MCF 10A (cell line): ENCODE results near the gene FBXL12. TPM values are rescaled to one million over a fixed set of nuclear protein-coding genes. Genes with fewer than 3 reads are reported as not detected.
A peak's percentile ranks its signal among the peaks of the same experiment; 100 is the strongest.

Experiments used
- Bru-seq: library from RNA; stranded (reverse); fragments of 400-500 nt; gene quantifications from one replicate; lab custom pipeline; 2021; lab: Mats Ljungman, UMichigan
- BruChase-seq, 2 experiments: library from RNA; stranded (reverse); fragments of 400-500 nt; gene quantifications; one replicate each; lab custom pipeline; 2021; lab: Mats Ljungman, UMichigan
- BruUV-seq: library from RNA; stranded (reverse); fragments of 400-500 nt; replicated peaks from 2 replicates; lab custom pipeline; 2021; lab: Mats Ljungman, UMichigan
- CTCF ChIA-PET: fragments of 300-600 bp; sonication (Branson Sonifier 250); formaldehyde crosslinking; extraction: SDS; loops from one replicate; lab custom pipeline; 2021; ENCODE audit warnings: antibody characterized with exemption, inconsistent platforms; lab: Yijun Ruan, JAX
- POLR2A ChIA-PET: fragments of 300-600, 350-650 bp; sonication (Branson Sonifier 250); formaldehyde crosslinking; extraction: SDS; loops from one replicate; lab custom pipeline; 2020; ENCODE audit warnings: antibody characterized with exemption, inconsistent platforms; lab: Yijun Ruan, JAX
- DNase-seq: peaks from one replicate; pipeline ENCODE4 v3.0.0-alpha.2; 2018; ENCODE audit not compliant: unreplicated experiment
- H3K27ac Mint-ChIP-seq: one replicate; pipeline ENCODE4 v1.8.0; 2022; ENCODE audit warnings: mild to moderate bottlenecking, low read depth, mixed read lengths; ENCODE audit not compliant: unreplicated experiment
- H3K27me3 Mint-ChIP-seq: one replicate; pipeline ENCODE4 v1.8.0; 2022; ENCODE audit warnings: mixed read lengths; ENCODE audit not compliant: insufficient read depth, unreplicated experiment
- H3K36me3 Mint-ChIP-seq: one replicate; pipeline ENCODE4 v1.8.0; 2022; ENCODE audit warnings: mild to moderate bottlenecking, moderate library complexity, mixed read lengths; ENCODE audit not compliant: insufficient read depth, unreplicated experiment
- H3K4me1 Mint-ChIP-seq: one replicate; pipeline ENCODE4 v1.8.0; 2022; ENCODE audit warnings: mixed read lengths; ENCODE audit not compliant: insufficient read depth, unreplicated experiment
- H3K4me3 Mint-ChIP-seq: one replicate; pipeline ENCODE4 v1.8.0; 2022; ENCODE audit warnings: mild to moderate bottlenecking, moderate library complexity, mixed read lengths; ENCODE audit not compliant: unreplicated experiment
- H3K9me3 Mint-ChIP-seq: one replicate; pipeline ENCODE4 v1.8.0; 2022; ENCODE audit warnings: mixed read lengths; ENCODE audit not compliant: unreplicated experiment
- intact Hi-C: fragments of 100-400 bp; cut with micrococcal nuclease; formaldehyde crosslinking; loops from 2 replicates; pipeline ENCODE4 v1.14.1; 2022
- long read RNA-seq: library from polyadenylated mRNA; stranded (forward); transcript quantifications from one replicate; pipeline ENCODE4 v2.0.0, GENCODE V29; 2022
- total RNA-seq: library from RNA; stranded (reverse); gene quantifications from 2 replicates; pipeline ENCODE4 v1.2.3, GENCODE V29; 2022
- TF ChIP-seq, protein P1 (sequence below): fragments of 200-600 bp; IDR thresholded peaks from one replicate; pipeline ENCODE4 v1.8.0; 2022; ENCODE audit warnings: antibody characterized with exemption, mild to moderate bottlenecking; ENCODE audit not compliant: unreplicated experiment

Gene FBXL12, protein sequence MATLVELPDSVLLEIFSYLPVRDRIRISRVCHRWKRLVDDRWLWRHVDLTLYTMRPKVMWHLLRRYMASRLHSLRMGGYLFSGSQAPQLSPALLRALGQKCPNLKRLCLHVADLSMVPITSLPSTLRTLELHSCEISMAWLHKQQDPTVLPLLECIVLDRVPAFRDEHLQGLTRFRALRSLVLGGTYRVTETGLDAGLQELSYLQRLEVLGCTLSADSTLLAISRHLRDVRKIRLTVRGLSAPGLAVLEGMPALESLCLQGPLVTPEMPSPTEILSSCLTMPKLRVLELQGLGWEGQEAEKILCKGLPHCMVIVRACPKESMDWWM
- total RNA-seq, result 27.4 and 30.8 TPM in 2 replicates
- percentile 70 among the genes with signal in this experiment for Bru-seq, nascent RNA
- percentile 66 among the genes with signal in this experiment for BruChase-seq, experiment 1, labeled RNA remaining after a 6-hour chase
- BruChase-seq, experiment 2, labeled RNA remaining after a 2-hour chase, result percentile 72 among the genes with signal in this experiment
- long read RNA-seq, partial matches to known transcripts, result 0 of 12 reads
- long read RNA-seq, other reads (novel, unspliced or antisense), result 3 of 12 reads

DNA sequence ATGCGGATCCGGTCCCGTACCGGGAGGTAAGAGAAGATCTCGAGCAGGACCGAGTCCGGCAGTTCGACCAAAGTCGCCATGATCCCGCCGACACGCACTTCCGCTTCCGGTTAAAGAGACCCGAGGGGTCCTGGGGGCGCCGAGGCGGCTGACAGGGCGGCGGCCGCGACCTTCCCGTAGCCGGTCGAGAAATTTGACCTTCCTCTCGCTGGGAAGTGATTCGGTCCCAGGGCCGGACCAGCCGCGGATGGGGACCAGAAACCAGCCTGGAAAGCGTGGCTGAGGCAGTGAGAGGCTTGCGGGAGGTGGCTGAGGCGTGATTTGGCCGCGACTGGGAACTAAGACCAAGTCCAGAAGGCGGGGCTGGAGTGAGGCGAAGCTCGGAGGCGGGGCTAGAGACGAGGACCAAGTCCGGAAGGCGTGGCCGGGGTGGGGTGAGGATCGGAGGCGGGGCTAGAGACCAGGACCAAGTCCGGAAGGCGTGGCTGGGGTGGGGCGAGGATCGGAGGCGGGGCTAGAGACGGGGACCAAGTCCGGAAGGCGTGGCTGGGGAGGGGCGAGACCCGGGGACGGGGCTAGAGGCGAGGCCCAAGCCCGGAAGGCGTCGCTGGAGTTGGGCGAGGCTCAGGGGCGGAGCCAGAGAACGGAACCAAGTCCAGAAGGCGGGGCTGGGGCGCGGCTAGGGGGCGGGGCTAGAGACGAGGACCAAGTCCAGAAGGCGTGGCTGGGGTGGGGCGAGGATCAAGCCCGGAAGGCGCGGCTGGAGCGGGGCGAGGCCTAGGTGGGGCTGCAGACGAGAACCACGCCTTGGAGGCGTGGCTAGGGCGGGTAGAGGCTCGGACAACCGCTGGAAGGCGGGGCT is at the start of gene FBXL12:
Gene FBXL12 (minus strand): TSS at position 346 of the 862 bp plus-strand sequence. CDS start 266 bp downstream, at position 80.
- ChIA-PET POLR2A (interaction anchor here (0.7 to 2.0 kb wide), 13 partner anchors 8 to 382 kb away, joined by 3 to 30 read pairs (median 4); partner anchors contain the start of genes PIN1, UBL5, ZNF561 and ZNF846), CTCF (interaction anchor here (0.6 to 1.3 kb wide), 2 partner anchors 22 to 23 kb away, joined by 3 read pairs; no protein-coding TSS in a partner anchor)
- peak within 1 kb of the TSS; percentile 84 for H3K4me3 Mint-ChIP-seq
- H3K27ac Mint-ChIP-seq, result peak within 1 kb of the TSS; percentile 92
- intact Hi-C loops, result loop anchor here (1.0 kb wide), 1 partner anchor 222 kb away; no protein-coding TSS in a partner anchor
- peak; percentile 100 for DNase-seq
- H3K9me3 Mint-ChIP-seq, result no peaks in the 10 kb centered on the region
- TF ChIP-seq, protein P1, sequence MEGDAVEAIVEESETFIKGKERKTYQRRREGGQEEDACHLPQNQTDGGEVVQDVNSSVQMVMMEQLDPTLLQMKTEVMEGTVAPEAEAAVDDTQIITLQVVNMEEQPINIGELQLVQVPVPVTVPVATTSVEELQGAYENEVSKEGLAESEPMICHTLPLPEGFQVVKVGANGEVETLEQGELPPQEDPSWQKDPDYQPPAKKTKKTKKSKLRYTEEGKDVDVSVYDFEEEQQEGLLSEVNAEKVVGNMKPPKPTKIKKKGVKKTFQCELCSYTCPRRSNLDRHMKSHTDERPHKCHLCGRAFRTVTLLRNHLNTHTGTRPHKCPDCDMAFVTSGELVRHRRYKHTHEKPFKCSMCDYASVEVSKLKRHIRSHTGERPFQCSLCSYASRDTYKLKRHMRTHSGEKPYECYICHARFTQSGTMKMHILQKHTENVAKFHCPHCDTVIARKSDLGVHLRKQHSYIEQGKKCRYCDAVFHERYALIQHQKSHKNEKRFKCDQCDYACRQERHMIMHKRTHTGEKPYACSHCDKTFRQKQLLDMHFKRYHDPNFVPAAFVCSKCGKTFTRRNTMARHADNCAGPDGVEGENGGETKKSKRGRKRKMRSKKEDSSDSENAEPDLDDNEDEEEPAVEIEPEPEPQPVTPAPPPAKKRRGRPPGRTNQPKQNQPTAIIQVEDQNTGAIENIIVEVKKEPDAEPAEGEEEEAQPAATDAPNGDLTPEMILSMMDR, result no peak
- H3K36me3 Mint-ChIP-seq, result peaks cover 17% of the 10 kb centered on the region
- peaks cover 8% of the 10 kb centered on the region for H3K4me1 Mint-ChIP-seq
- H3K27me3 Mint-ChIP-seq, result no peaks in the 10 kb centered on the region
- no TSS peak for BruUV-seq

DNA sequence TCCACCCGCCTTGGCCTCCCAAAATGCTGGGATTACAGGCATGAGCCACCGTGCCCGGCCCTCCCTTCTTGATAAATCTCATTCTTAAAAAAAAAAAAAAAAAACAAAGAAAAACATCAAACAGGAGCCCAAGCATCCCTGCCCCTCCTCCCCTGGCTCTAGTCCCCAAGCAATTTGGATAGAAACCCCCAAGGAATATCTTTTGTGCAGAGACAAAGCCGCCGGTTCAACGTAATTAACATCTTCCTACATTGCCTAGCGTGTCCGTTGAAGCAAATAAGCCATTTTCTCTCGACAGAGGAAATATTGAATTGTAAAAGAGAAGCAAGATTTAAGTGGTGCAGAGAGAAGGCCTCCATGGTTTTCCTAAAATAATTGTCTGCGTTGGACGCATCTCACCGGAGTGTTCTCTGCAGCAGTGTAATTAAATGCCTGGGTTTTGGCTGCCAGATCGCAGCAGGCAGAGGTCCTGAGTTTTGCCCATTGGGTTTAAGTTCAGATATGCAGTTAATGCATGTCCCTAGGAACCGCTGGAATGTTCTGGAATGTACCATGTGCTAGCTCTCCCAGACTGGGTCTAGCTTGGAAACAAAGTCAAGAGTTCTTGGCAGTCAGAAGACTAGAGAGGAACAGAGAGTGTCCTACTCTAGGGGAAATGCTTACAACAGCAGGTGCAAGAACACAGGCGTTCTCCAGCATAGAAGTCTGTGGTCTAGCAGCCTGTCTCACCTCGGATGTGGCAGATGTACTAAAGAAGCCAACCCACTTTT is 47.0 kb upstream of the FBXL12 start:
- no peak overlapping the region for H3K4me3 Mint-ChIP-seq
- no peak for DNase-seq
- H3K9me3 Mint-ChIP-seq, result no peaks in the 10 kb centered on the region
- CTCF ChIA-PET, result interaction anchor here (0.6 to 1.6 kb wide), 2 partner anchors 19 to 52 kb away, joined by 3 to 6 read pairs; no protein-coding TSS in a partner anchor
- no peaks in the 10 kb centered on the region for H3K4me1 Mint-ChIP-seq
- intact Hi-C loops, result no loop called here
- no peak overlapping the region for H3K27ac Mint-ChIP-seq
- peaks cover 62% of the 10 kb centered on the region for H3K27me3 Mint-ChIP-seq
- H3K36me3 Mint-ChIP-seq, result no peaks in the 10 kb centered on the region
- POLR2A ChIA-PET, result no interaction called here
- TF ChIP-seq, protein P1, result no peak
- no TSS peak for BruUV-seq

DNA sequence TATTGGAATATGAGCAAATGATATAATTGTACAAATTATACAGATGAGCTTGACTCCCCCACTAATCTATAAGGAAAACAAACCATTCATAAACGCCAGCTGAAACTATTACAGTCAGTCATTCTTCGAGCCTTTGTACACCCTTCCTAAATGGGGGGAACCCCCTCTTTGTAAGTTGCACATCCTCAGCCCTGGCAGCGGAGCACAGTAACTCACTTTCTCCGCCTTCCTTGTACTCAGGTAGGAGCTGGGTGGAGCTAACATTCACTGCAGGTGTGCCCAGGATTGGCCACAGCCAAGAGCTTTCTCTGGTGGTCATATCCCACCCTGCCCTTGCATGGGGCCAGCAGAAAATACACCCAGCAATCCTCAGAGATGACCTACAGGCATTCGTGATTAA is 44.9 kb upstream of the FBXL12 start:
- no peak overlapping the region for H3K4me3 Mint-ChIP-seq
- intact Hi-C loops, result no loop called here
- TF ChIP-seq, protein P1, result no peak
- H3K36me3 Mint-ChIP-seq, result no peaks in the 10 kb centered on the region
- H3K4me1 Mint-ChIP-seq, result no peaks in the 10 kb centered on the region
- H3K27ac Mint-ChIP-seq, result no peak overlapping the region
- ChIA-PET POLR2A (no interaction called here), CTCF (interaction anchor here (0.6 to 1.6 kb wide), 2 partner anchors 16 to 1625 kb away, joined by 3 read pairs; no protein-coding TSS in a partner anchor)
- H3K9me3 Mint-ChIP-seq, result no peaks in the 10 kb centered on the region
- BruUV-seq, result no TSS peak
- H3K27me3 Mint-ChIP-seq, result peaks cover 62% of the 10 kb centered on the region
- DNase-seq, result no peak
